Ishikawa (cell line): ENCODE measurements around the gene EIPR1.

Experiments
- CEBPB ChIP-seq: IDR thresholded peaks from 2 replicates; pipeline ENCODE4 v1.6.1; 2012
- CREB1 ChIP-seq: IDR thresholded peaks from 2 replicates; pipeline ENCODE4 v1.6.1; 2012; ENCODE audit warnings: low read depth
- EGR1 ChIP-seq: IDR thresholded peaks from 2 replicates; pipeline ENCODE4 v1.6.1; 2012
- EP300 ChIP-seq: IDR thresholded peaks from 2 replicates; pipeline ENCODE4 v1.6.1; 2012; ENCODE audit warnings: borderline replicate concordance
- FOXM1 ChIP-seq: IDR thresholded peaks from 2 replicates; pipeline ENCODE4 v1.6.1; 2012; ENCODE audit warnings: low read depth, borderline replicate concordance
- NFIC ChIP-seq: IDR thresholded peaks from 2 replicates; pipeline ENCODE4 v1.6.1; 2012
- RAD21 ChIP-seq: IDR thresholded peaks from 2 replicates; pipeline ENCODE4 v1.6.1; 2012; ENCODE audit warnings: low read depth
- TAF1 ChIP-seq: IDR thresholded peaks from 2 replicates; pipeline ENCODE4 v1.6.1; 2012; ENCODE audit warnings: low read depth, mild to moderate bottlenecking
- TCF12 ChIP-seq: IDR thresholded peaks from 2 replicates; pipeline ENCODE4 v1.6.1; 2012; ENCODE audit warnings: low read depth
- TEAD4 ChIP-seq: IDR thresholded peaks from 2 replicates; pipeline ENCODE4 v1.6.1; 2012
- YY1 ChIP-seq: IDR thresholded peaks from 2 replicates; pipeline ENCODE4 v1.6.1; 2012; ENCODE audit warnings: low read depth
- ZBTB7A ChIP-seq: IDR thresholded peaks from 2 replicates; pipeline ENCODE4 v1.6.1; 2012; ENCODE audit warnings: low read depth
- TF ChIP-seq, protein P1 (sequence below): IDR thresholded peaks from 2 replicates; pipeline ENCODE4 v1.6.1; 2012
- TF ChIP-seq, protein P2 (sequence below): IDR thresholded peaks from 2 replicates; pipeline ENCODE4 v1.6.1; 2012
- TF ChIP-seq, protein P3 (sequence below): IDR thresholded peaks from 2 replicates; pipeline ENCODE4 v1.6.1; 2012; ENCODE audit warnings: low read depth, mild to moderate bottlenecking

The EIPR1 gene

DNA sequence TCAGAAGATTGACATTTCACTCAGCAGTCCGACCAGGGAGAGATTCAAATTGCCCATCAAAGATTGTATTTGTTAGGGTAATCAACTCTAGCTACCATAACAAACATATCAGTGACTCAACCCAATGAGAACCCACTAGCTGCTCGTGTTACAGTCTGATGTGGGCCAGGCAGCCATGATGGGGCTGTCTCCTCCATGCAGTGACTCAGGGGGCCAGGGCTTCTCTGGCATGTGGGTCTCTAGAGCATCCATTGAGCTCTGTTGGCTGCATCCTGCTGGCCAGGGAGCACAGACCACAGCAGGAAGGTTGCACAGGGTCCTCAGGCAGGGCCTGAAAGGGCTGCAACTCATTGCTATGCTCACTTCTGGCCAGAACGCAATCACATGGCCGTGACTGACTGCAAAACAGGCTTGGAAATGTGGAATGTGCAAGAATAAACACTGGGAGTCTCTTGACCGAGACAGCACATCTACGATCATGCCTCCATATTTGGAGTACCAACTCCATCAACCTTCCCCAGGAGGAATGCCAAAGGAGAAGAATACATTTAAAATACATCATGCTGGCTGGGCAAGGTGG, 216.8 kb downstream of the EIPR1 start:
- TF ChIP-seq, protein P1, sequence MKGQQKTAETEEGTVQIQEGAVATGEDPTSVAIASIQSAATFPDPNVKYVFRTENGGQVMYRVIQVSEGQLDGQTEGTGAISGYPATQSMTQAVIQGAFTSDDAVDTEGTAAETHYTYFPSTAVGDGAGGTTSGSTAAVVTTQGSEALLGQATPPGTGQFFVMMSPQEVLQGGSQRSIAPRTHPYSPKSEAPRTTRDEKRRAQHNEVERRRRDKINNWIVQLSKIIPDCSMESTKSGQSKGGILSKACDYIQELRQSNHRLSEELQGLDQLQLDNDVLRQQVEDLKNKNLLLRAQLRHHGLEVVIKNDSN, result no peak

DNA sequence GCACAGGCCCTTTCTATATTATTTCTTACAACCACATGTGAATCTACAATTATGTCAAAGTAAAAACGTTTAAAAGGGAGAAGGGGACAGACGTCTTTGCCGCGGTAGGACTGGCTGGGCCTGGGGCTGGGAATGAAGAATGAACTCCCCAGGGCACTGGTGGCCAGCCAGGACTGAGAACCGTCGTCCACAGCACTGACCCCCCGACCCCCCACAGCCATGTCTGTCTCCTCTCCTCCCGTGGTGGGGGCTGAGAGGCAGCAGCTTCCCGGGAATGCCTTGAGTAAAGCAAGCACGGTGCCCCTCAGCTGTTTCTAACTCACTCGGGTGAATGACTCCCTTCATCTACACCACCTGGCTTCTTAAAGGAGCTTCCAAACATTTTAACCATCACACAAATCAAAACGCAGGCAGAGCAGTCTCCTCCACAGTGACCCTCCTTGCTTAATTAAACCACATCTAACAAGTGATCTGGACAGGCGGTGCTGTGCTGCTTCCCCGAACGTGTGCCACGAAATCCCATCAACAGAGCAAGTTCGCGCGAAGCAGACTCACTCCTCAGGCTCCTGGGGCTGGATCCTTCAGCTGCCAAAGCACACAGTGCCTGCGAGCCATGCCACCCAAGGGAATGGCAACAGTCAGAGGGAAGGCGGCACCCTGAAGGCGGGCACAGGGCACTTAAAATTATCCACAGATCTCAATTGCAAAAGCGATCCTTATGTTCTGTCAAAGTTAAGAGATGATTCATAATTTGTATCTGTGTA, 217.7 kb downstream of the EIPR1 start:
- no peak for TF ChIP-seq TCF12
- no peak for TF ChIP-seq ZBTB7A
- TF ChIP-seq, protein P2, sequence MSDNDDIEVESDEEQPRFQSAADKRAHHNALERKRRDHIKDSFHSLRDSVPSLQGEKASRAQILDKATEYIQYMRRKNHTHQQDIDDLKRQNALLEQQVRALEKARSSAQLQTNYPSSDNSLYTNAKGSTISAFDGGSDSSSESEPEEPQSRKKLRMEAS, result no peak
- no peak for TF ChIP-seq YY1
- no peak for TF ChIP-seq CEBPB
- no peak for TF ChIP-seq TEAD4
- no peak for TF ChIP-seq RAD21
- TF ChIP-seq, protein P3, sequence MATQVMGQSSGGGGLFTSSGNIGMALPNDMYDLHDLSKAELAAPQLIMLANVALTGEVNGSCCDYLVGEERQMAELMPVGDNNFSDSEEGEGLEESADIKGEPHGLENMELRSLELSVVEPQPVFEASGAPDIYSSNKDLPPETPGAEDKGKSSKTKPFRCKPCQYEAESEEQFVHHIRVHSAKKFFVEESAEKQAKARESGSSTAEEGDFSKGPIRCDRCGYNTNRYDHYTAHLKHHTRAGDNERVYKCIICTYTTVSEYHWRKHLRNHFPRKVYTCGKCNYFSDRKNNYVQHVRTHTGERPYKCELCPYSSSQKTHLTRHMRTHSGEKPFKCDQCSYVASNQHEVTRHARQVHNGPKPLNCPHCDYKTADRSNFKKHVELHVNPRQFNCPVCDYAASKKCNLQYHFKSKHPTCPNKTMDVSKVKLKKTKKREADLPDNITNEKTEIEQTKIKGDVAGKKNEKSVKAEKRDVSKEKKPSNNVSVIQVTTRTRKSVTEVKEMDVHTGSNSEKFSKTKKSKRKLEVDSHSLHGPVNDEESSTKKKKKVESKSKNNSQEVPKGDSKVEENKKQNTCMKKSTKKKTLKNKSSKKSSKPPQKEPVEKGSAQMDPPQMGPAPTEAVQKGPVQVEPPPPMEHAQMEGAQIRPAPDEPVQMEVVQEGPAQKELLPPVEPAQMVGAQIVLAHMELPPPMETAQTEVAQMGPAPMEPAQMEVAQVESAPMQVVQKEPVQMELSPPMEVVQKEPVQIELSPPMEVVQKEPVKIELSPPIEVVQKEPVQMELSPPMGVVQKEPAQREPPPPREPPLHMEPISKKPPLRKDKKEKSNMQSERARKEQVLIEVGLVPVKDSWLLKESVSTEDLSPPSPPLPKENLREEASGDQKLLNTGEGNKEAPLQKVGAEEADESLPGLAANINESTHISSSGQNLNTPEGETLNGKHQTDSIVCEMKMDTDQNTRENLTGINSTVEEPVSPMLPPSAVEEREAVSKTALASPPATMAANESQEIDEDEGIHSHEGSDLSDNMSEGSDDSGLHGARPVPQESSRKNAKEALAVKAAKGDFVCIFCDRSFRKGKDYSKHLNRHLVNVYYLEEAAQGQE, result no peak

DNA sequence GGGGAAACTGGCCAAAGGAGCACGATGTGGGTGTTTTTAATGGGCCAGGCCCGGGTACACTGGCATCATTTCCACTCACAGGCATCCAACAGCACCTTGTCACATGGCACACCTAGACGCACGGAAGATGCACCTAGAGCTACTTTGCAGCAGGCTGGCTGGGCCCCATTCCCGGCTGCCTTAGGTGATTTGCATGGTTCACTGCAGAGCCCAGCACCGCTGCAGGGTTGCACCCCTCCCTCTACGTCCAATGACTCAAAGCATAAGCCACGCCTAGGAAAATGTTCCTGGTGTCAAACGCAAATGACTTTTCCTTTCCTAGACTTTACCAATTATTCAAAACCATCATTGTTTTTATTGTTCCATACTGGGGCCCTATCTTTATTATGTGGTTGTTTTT, 222.9 kb downstream of the EIPR1 start:
- TF ChIP-seq EGR1 (no peak), CEBPB (no peak), TAF1 (no peak), ZBTB7A (no peak), YY1 (no peak), FOXM1 (no peak), NFIC (no peak), TEAD4 (no peak), TCF12 (no peak), EP300 (no peak), CREB1 (no peak), RAD21 (no peak)
- TF ChIP-seq, protein P3, result no peak
- TF ChIP-seq, protein P2, result no peak
- TF ChIP-seq, protein P1, result no peak

DNA sequence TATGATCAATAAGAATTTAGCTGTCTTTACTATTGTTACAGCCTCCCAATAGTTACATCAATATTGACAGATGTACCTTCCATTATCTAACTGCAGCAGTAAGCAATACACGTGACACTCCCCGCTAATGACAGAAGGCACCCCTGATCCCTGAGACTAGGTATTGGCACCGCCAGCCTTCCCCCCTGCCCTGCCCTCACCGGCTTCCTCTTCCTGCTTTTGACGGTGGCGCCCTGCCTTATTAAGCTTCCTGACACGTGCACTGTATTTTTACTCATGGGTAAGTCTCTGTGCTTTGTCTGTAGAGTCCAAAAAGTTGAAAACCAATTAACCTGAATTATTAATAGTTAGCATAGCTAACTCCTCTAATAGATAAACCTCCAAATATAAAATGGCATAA, 223.5 kb downstream of the EIPR1 start:
- TF ChIP-seq TAF1 (no peak), YY1 (no peak), CEBPB (no peak)
- TF ChIP-seq, protein P3, result no peak

DNA sequence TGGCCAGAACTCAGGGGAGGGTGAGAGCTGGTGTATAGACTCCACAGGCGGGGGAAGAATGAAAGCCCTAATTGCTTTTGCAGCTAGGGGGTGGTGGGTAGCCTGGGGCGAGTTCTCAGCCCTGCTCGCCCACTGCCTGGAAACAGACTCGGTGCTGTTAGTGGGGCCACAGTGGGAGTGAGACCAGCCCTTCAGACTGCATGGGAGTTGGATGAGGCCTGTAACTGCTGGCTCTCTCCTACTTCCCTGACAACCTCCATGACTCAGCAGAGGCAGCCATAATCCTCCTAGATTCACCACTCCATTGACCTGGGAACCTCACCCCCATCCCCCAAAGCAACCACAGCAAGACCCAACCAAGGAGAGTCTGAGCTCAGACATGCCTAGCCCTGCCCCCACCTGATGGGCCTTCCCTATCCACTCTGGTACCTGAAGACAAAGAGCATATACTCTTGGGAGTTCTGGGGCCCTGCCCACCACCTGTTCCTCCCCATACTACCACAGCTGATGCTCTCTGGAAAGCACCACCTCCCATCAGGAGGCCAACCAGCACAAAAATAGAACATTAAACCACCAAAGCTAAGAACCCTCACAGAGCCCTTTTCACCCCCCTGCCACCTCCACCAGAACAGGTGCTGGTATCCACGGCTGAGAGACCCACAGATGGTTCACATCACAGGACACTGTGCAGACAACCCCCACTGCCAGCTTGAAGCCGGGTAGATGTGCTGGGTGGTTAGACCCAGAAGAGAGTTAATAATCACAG, 226.3 kb downstream of the EIPR1 start:
- TF ChIP-seq RAD21 (no peak), TAF1 (no peak), EGR1 (no peak)
- TF ChIP-seq, protein P3, result no peak
- TF ChIP-seq, protein P1, result no peak
